H9 (cell line): ENCODE measurements around the gene FCRL2. TPM values are rescaled to one million over a fixed set of nuclear protein-coding genes. Genes with fewer than 3 reads are reported as not detected.
"Not testable (repeated sequence)": the region's sequence is repeated elsewhere in the genome, so short reads cannot be mapped to it uniquely, and the experiment has no call there.

Experiments used
- DNase-seq: peaks from one replicate; pipeline ENCODE4 v3.0.0-alpha.2; 2017
- H2AFZ ChIP-seq: one replicate; pipeline ENCODE4 v1.6.1; 2013; ENCODE audit warnings: mild to moderate bottlenecking, low read length, control low read depth, moderate library complexity
- H2AK5ac ChIP-seq: 2 replicates; pipeline ENCODE4 v1.6.1; 2013; ENCODE audit warnings: low read length, control low read depth, mixed read lengths; ENCODE audit not compliant: insufficient read length
- H2BK120ac ChIP-seq: one replicate; pipeline ENCODE4 v1.6.1; 2013; ENCODE audit warnings: low read depth, mild to moderate bottlenecking, low read length, control low read depth, inconsistent platforms; ENCODE audit not compliant: poor library complexity, severe bottlenecking
- H2BK12ac ChIP-seq: 2 replicates; pipeline ENCODE4 v1.6.1; 2013; ENCODE audit warnings: low read length, control low read depth, mixed read lengths, low read depth; ENCODE audit not compliant: insufficient read length
- H2BK15ac ChIP-seq: 2 replicates; pipeline ENCODE4 v1.6.1; 2013; ENCODE audit warnings: low read depth, low read length, control low read depth
- H2BK20ac ChIP-seq: one replicate; pipeline ENCODE4 v1.6.1; 2013; ENCODE audit warnings: low read depth, mild to moderate bottlenecking, low read length, control low read depth, inconsistent platforms; ENCODE audit not compliant: poor library complexity, severe bottlenecking
- H2BK5ac ChIP-seq: 2 replicates; pipeline ENCODE4 v1.6.1; 2013; ENCODE audit warnings: low read length, control low read depth, mixed read lengths; ENCODE audit not compliant: insufficient read length
- H3K14ac ChIP-seq: 2 replicates; pipeline ENCODE4 v1.6.1; 2013; ENCODE audit warnings: low read length, control low read depth; ENCODE audit not compliant: insufficient read depth
- H3K18ac ChIP-seq: 2 replicates; pipeline ENCODE4 v1.6.1; 2013; ENCODE audit warnings: low read depth, mild to moderate bottlenecking, mixed read lengths, low read length, control low read depth; ENCODE audit not compliant: insufficient read length
- H3K23ac ChIP-seq: 2 replicates; pipeline ENCODE4 v1.6.1; 2013; ENCODE audit warnings: low read length, control low read depth, mixed read lengths, low read depth; ENCODE audit not compliant: insufficient read length
- H3K23me2 ChIP-seq: 2 replicates; pipeline ENCODE4 v1.6.1; 2013; ENCODE audit warnings: low read depth, mild to moderate bottlenecking, mixed read lengths, low read length, control low read depth; ENCODE audit not compliant: insufficient read length, poor library complexity, severe bottlenecking
- H3K27ac ChIP-seq: 2 replicates; pipeline ENCODE4 v1.5.1; 2013; ENCODE audit warnings: low read length, control low read depth, mixed read lengths, low read depth; ENCODE audit not compliant: insufficient read length
- H3K27me3 ChIP-seq: 2 replicates; pipeline ENCODE4 v1.6.1; 2013; ENCODE audit warnings: low read length, control low read depth, inconsistent platforms; ENCODE audit not compliant: insufficient read depth
- H3K4ac ChIP-seq: 2 replicates; pipeline ENCODE4 v1.6.1; 2013; ENCODE audit warnings: low read depth, mild to moderate bottlenecking, control low read depth, inconsistent platforms, low read length, moderate library complexity
- H3K4me1 ChIP-seq: 2 replicates; pipeline ENCODE4 v1.6.1; 2013; ENCODE audit warnings: low read length, control low read depth, inconsistent platforms; ENCODE audit not compliant: insufficient read depth
- H3K4me2 ChIP-seq: 2 replicates; pipeline ENCODE4 v1.6.1; 2013; ENCODE audit warnings: low read length, control low read depth, mixed read lengths; ENCODE audit not compliant: insufficient read length, insufficient read depth
- H3K56ac ChIP-seq: 2 replicates; pipeline ENCODE4 v1.6.1; 2013; ENCODE audit warnings: low read depth, mild to moderate bottlenecking, mixed read lengths, low read length, control low read depth; ENCODE audit not compliant: insufficient read length
- H3K79me1 ChIP-seq: 2 replicates; pipeline ENCODE4 v1.6.1; 2013; ENCODE audit warnings: low read depth, mild to moderate bottlenecking, moderate library complexity, low read length, control low read depth, inconsistent platforms; ENCODE audit not compliant: insufficient read depth, poor library complexity, severe bottlenecking
- H3K79me2 ChIP-seq: 2 replicates; pipeline ENCODE4 v1.6.1; 2013; ENCODE audit warnings: low read length, control low read depth, inconsistent platforms; ENCODE audit not compliant: insufficient read depth
- H3K9ac ChIP-seq: 2 replicates; pipeline ENCODE4 v1.6.1; 2013; ENCODE audit warnings: low read length, control low read depth, mixed read lengths; ENCODE audit not compliant: insufficient read length; ENCODE audit errors: extremely low read depth
- H3K9me3 ChIP-seq: one replicate; pipeline ENCODE4 v1.6.1; 2013; ENCODE audit warnings: low read depth, low read length, inconsistent platforms; ENCODE audit not compliant: control insufficient read depth
- H3T11ph ChIP-seq: one replicate; pipeline ENCODE4 v1.6.1; 2013; ENCODE audit warnings: mild to moderate bottlenecking, low read length, control low read depth, inconsistent platforms
- H4K20me1 ChIP-seq: one replicate; pipeline ENCODE4 v1.6.1; 2013; ENCODE audit not compliant: control insufficient read depth, insufficient read length, insufficient read depth
- H4K5ac ChIP-seq: 2 replicates; pipeline ENCODE4 v1.6.1; 2013; ENCODE audit warnings: low read depth, mild to moderate bottlenecking, mixed read lengths, low read length, control low read depth; ENCODE audit not compliant: insufficient read length
- H4K8ac ChIP-seq: replicated peaks from 2 replicates; pipeline ENCODE4 v1.6.1; 2013; ENCODE audit warnings: low read length, control low read depth, mixed read lengths, low read depth; ENCODE audit not compliant: insufficient read length
- H4K91ac ChIP-seq: 2 replicates; pipeline ENCODE4 v1.6.1; 2013; ENCODE audit warnings: low read depth, mild to moderate bottlenecking, moderate library complexity, mixed read lengths, low read length, control low read depth; ENCODE audit not compliant: insufficient read length
- H3K27ac Mint-ChIP-seq, 3 experiments: 2 replicates in 2 of 3; 3 replicates in 1 of 3; pipeline ENCODE4 v1.8.0; 2020 to 2021; ENCODE audit warnings: mixed read lengths in 3 of 3, mild to moderate bottlenecking in 1 of 3, moderate library complexity in 1 of 3
- H3K27me3 Mint-ChIP-seq: 2 replicates; pipeline ENCODE4 v1.8.0; 2021; ENCODE audit warnings: low read depth, mild to moderate bottlenecking, moderate library complexity, mixed read lengths
- H3K36me3 Mint-ChIP-seq, 3 experiments: 2 replicates in 2 of 3; 3 replicates in 1 of 3; pipeline ENCODE4 v1.8.0; 2020 to 2021; ENCODE audit warnings: low read depth in 3 of 3, mixed read lengths in 3 of 3; ENCODE audit not compliant: insufficient read depth in 1 of 3
- H3K4me1 Mint-ChIP-seq, 2 experiments: 2 replicates each; pipeline ENCODE4 v1.8.0; 2020; ENCODE audit warnings: mixed read lengths in 2 of 2
- H3K4me3 Mint-ChIP-seq, 2 experiments: 2 replicates in 1 of 2; 3 replicates in 1 of 2; pipeline ENCODE4 v1.8.0; 2020 to 2021; ENCODE audit warnings: mild to moderate bottlenecking in 2 of 2, mixed read lengths in 2 of 2, moderate library complexity in 1 of 2
- H3K9me3 Mint-ChIP-seq, 2 experiments: 2 replicates in 1 of 2; 3 replicates in 1 of 2; pipeline ENCODE4 v1.8.0; 2020; ENCODE audit warnings: mild to moderate bottlenecking in 2 of 2, mixed read lengths in 2 of 2, moderate library complexity in 1 of 2
- CTCF ChIP-seq: fragments of 200-600 bp; sonication (generic); conservative IDR thresholded peaks from 3 replicates; pipeline ENCODE4 v1.8.0; 2021; ENCODE audit warnings: antibody characterized with exemption, mild to moderate bottlenecking
- WGBS: extraction: QIAGEN DNeasy Blood & Tissue Kit; methylation state at CpG from one replicate; pipeline ENCODE4 v1.1.7; 2013; ENCODE audit warnings: missing lambda C conversion rate, low lambda C conversion rate, mixed read lengths; ENCODE audit not compliant: insufficient read length; ENCODE audit errors: extremely low coverage; 5-methylcytosine and 5-hydroxymethylcytosine counted together
- total RNA-seq: library from RNA; stranded (reverse); gene quantifications from 2 replicates; pipeline ENCODE4 v1.2.1, GENCODE V29; 2021

FCRL2 gene
- total RNA-seq, 1 experiment from 2014 or later, result not detected

GRCh38 chr1:157739229-157739901 is 37.6 kb downstream of the FCRL2 start:
- H3K23ac ChIP-seq, result no peak overlapping the region
- no peaks in the 10 kb centered on the region for H3K36me3 Mint-ChIP-seq
- H2BK20ac ChIP-seq, result no peak overlapping the region
- no peak for TF ChIP-seq CTCF
- no peaks in the 10 kb centered on the region for H3K27me3 Mint-ChIP-seq
- no peaks in the 10 kb centered on the region for H3K9me3 ChIP-seq
- no peak overlapping the region for H2AK5ac ChIP-seq
- no peak overlapping the region for H2BK12ac ChIP-seq
- H3K79me2 ChIP-seq, result no peaks in the 10 kb centered on the region
- WGBS, result no CpG with 5 or more reads among the region's 5 CpGs
- H2BK15ac ChIP-seq, result no peak overlapping the region
- no peak overlapping the region for H3T11ph ChIP-seq
- H3K27ac Mint-ChIP-seq, result no peak overlapping the region; a peak in 1 of 7 replicates
- H3K79me1 ChIP-seq, result no peaks in the 10 kb centered on the region
- 0 out of 4 replicates have a peak, but pooled peaks cover 0 to 3% of the 10 kb centered on the region in 2 experiments for H3K4me1 Mint-ChIP-seq
- no peak overlapping the region for H3K4me2 ChIP-seq
- no peak overlapping the region for H2BK5ac ChIP-seq
- no peak overlapping the region for H2BK120ac ChIP-seq
- H3K27ac ChIP-seq, result no peak overlapping the region
- H3K23me2 ChIP-seq, result no peaks in the 10 kb centered on the region
- peak; percentile 61 for DNase-seq
- no peak overlapping the region for H3K14ac ChIP-seq
- H4K91ac ChIP-seq, result no peak overlapping the region
- no peak overlapping the region for H3K18ac ChIP-seq
- no peak overlapping the region for H4K8ac ChIP-seq
- no peak overlapping the region for H3K4ac ChIP-seq
- H3K9me3 Mint-ChIP-seq, result no peaks in the 10 kb centered on the region; a peak in 1 of 5 replicates
- H4K20me1 ChIP-seq, result no peaks in the 10 kb centered on the region
- no peak overlapping the region for H3K56ac ChIP-seq
- no peak overlapping the region for H4K5ac ChIP-seq
- no peak overlapping the region for H3K9ac ChIP-seq
- no peak overlapping the region for H3K4me3 Mint-ChIP-seq
- H3K4me1 ChIP-seq, result no peaks in the 10 kb centered on the region
- no peaks in the 10 kb centered on the region for H3K27me3 ChIP-seq
- no peak overlapping the region for H2AFZ ChIP-seq

- H3K79me2 ChIP-seq, H4K8ac ChIP-seq, H2AK5ac ChIP-seq, H3K27me3 Mint-ChIP-seq, H3K18ac ChIP-seq, H3K4me3 Mint-ChIP-seq, H2BK12ac ChIP-seq, H3T11ph ChIP-seq, H3K27ac Mint-ChIP-seq, DNase-seq, H4K91ac ChIP-seq, H3K4me2 ChIP-seq, H3K4me1 ChIP-seq, H2AFZ ChIP-seq, H3K23me2 ChIP-seq, H4K5ac ChIP-seq, H3K27me3 ChIP-seq, H3K9me3 ChIP-seq, H3K9ac ChIP-seq, H2BK120ac ChIP-seq, H3K79me1 ChIP-seq, H3K23ac ChIP-seq, H3K36me3 Mint-ChIP-seq, H3K4me1 Mint-ChIP-seq, H2BK15ac ChIP-seq, H3K27ac ChIP-seq, H3K14ac ChIP-seq, H2BK20ac ChIP-seq, H2BK5ac ChIP-seq, H4K20me1 ChIP-seq, H3K4ac ChIP-seq, H3K9me3 Mint-ChIP-seq, H3K56ac ChIP-seq: not testable (repeated sequence)
- no CpG with 5 or more reads among the region's 5 CpGs for WGBS
Observed at GRCh38 chr1:157735991-157736390, 40.9 kb downstream of the FCRL2 start.
